ENCODE measurements around the gene DLEC1.

- TF ChIP-seq POLR2A (IDR thresholded peaks at IDR 0.05; ENCODE audit: low read depth, low read length) (no peak), SPI1 (IDR thresholded peaks at IDR 0.05; ENCODE audit: low read depth, low read length) (no peak), TAF1 (IDR thresholded peaks at IDR 0.05; ENCODE audit: low read depth, low read length) (no peak), POLR2AphosphoS5 (IDR thresholded peaks at IDR 0.05; ENCODE audit: low read depth, low read length) (no peak)
Measured at GRCh38 chr3:38027466-38028465, 11.2 kb upstream of the DLEC1 start.
